ENCODE data around the gene CEP44.

- TF ChIP-seq CTCF (conservative IDR thresholded peaks at IDR 0.05; ENCODE audit: low read depth, low read length) (no peak), RFX5 (IDR thresholded peaks at IDR 0.05; ENCODE audit: low read depth, low read length) (no peak), RCOR1 (IDR thresholded peaks at IDR 0.05; ENCODE audit: insufficient replicate concordance, low read length) (no peak), CEBPB (IDR thresholded peaks at IDR 0.05; ENCODE audit: low read depth, low read length) (no peak), POLR2A (IDR thresholded peaks at IDR 0.05; ENCODE audit: low read depth, low read length) (no peak), SMC3 (IDR thresholded peaks at IDR 0.05; ENCODE audit: low read depth, low read length) (no peak), MAFK (IDR thresholded peaks at IDR 0.05; ENCODE audit: low read depth, low read length) (no peak), RAD21 (IDR thresholded peaks at IDR 0.05; ENCODE audit: low read length) (no peak), ELK1 (IDR thresholded peaks at IDR 0.05; ENCODE audit: borderline replicate concordance, low read depth, low read length) (no peak)
These were observed 27.9 kb upstream of the CEP44 start for GRCh38 chr4:174255786-174256185.
